ENCODE data around the gene ASAP3.

ASAP3 gene

GRCh38 chr1:23524716-23525401 is 40.9 kb upstream of the ASAP3 start:
- TF ChIP-seq, protein P1, sequence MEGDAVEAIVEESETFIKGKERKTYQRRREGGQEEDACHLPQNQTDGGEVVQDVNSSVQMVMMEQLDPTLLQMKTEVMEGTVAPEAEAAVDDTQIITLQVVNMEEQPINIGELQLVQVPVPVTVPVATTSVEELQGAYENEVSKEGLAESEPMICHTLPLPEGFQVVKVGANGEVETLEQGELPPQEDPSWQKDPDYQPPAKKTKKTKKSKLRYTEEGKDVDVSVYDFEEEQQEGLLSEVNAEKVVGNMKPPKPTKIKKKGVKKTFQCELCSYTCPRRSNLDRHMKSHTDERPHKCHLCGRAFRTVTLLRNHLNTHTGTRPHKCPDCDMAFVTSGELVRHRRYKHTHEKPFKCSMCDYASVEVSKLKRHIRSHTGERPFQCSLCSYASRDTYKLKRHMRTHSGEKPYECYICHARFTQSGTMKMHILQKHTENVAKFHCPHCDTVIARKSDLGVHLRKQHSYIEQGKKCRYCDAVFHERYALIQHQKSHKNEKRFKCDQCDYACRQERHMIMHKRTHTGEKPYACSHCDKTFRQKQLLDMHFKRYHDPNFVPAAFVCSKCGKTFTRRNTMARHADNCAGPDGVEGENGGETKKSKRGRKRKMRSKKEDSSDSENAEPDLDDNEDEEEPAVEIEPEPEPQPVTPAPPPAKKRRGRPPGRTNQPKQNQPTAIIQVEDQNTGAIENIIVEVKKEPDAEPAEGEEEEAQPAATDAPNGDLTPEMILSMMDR (conservative IDR thresholded peaks at IDR 0.05; ENCODE audit: control insufficient read depth, insufficient read depth, low read depth, low read length), result no peak
- no peak for DNase-seq (ENCODE audit: low read depth)

DNA sequence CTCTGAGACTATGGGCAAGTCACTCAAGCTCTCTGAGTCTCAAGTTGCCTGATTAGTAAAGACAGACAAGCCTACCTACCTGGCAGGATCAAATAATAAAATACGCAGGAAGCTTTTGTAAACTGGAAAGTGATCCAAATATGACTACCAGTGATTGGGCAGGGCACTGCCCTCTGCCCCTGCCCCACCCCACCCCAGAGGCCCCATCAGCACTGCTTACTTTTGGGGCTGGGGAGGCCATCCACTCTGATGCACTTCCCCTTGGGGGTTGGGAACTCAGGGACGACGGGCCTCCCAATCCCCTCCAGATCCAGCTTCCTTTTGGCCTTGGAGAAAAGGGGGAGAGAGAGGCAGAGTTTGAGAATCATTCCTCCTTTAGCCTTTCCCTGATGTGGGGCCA is 40.2 kb upstream of the ASAP3 start:
- no peak overlapping the region for H3K4me3 ChIP-seq (ENCODE audit: control insufficient read depth, low read depth, low read length)
- DNase-seq (ENCODE audit: low read depth), result no peak

More at GRCh38 chr1:23524716-23525401, 40.9 kb upstream of the ASAP3 start:
- no peak overlapping the region for H3K4me3 ChIP-seq (ENCODE audit: control insufficient read depth, low read depth, low read length)

DNA sequence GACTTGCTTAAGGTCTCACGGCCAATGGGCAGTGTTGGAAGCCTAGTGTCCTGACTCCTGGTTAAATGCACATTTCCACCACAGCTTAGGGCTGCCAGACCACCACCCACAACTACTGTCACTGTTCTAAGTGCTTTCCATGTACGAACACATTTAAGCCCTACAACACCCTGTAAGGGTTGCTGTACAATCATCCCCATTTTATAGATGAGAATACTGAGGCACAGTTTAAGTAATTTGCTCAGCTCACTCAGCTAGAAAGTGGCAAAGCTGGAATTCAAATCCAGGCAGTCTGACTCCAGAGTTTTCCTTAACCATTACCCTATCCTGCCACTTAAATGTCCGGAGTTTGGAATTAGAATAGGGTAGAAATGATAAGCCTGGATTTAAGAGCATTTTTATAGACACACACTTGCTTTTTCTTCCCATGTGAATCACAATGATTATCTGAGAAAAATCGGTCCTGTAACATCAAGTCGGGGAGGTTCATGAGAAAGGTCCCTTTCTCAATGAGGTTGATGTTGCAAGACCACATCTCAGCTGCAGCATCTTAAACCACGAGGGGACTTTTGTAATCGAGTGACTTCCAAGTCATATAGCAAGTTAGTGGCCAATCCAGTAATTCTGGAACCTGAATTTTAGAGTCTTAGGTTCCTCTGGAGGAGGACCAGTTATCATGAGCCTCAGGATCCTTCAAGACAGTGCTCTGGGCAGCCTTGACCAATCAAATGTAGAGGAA is 38.4 kb upstream of the ASAP3 start:
- H3K4me3 ChIP-seq (ENCODE audit: control insufficient read depth, low read depth, low read length), result no peak overlapping the region
- TF ChIP-seq, protein P1 (conservative IDR thresholded peaks at IDR 0.05; ENCODE audit: control insufficient read depth, insufficient read depth, low read depth, low read length), result no peak
- peak; percentile 44 for DNase-seq (ENCODE audit: low read depth)

More for the DNA sequence above, 40.2 kb upstream of the ASAP3 start:
- TF ChIP-seq, protein P1 (conservative IDR thresholded peaks at IDR 0.05; ENCODE audit: control insufficient read depth, insufficient read depth, low read depth, low read length), result no peak

- TF ChIP-seq, protein P1 (conservative IDR thresholded peaks at IDR 0.05; ENCODE audit: control insufficient read depth, insufficient read depth, low read depth, low read length), result no peak
- H3K4me3 ChIP-seq (ENCODE audit: control insufficient read depth, low read depth, low read length), result no peak overlapping the region
- peak; percentile 21 for DNase-seq (ENCODE audit: low read depth)
Observed at GRCh38 chr1:23521588-23521987, 37.6 kb upstream of the ASAP3 start.

DNA sequence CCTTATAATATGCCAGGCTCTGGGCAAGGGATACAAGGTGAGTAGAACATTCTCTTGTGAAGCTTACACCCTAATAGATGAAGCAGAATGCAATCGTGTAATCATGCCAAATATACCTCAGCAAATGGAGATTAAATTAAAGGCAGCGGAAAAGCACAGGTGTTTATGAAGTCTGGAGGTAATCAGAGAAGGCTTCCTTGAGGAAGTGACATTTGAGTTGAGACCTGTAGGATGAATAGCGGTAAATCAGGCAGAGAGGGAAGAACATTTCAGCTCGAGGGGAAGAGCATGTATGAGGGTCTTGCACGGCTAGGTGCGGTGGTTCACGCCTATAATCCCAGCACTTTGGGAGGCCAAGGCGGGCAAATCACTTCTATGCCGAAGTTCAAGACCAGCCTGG is 33.6 kb upstream of the ASAP3 start:
- H3K4me3 ChIP-seq (ENCODE audit: control insufficient read depth, low read depth, low read length), result no peak overlapping the region
- TF ChIP-seq, protein P1 (conservative IDR thresholded peaks at IDR 0.05; ENCODE audit: control insufficient read depth, insufficient read depth, low read depth, low read length), result no peak
- DNase-seq (ENCODE audit: low read depth), result no peak

DNA sequence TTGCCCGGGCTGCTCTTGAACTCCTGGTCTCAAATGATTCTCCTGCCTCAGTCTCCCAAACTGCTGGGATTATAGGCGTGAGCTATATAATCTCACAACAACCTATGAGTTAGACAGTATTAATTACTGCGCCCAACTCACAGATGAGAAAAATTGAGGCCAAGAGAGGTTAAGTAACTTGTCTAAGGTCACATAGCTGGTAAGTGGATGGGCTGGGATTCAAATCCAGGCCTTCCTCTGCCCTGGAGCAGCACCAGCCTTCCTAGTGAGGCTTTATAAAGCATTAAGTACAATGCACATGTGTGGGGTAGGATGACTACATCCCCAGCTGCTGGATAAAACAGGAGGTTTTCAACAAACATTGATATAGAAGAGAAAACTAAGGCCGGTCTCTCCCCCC is 31.9 kb upstream of the ASAP3 start:
- no peak for DNase-seq (ENCODE audit: low read depth)
- H3K4me3 ChIP-seq (ENCODE audit: control insufficient read depth, low read depth, low read length), result no peak overlapping the region
- TF ChIP-seq, protein P1 (conservative IDR thresholded peaks at IDR 0.05; ENCODE audit: control insufficient read depth, insufficient read depth, low read depth, low read length), result no peak

All from fibroblast of mammary gland (primary cell).